Liver (tissue), 9 donors: ENCODE measurements around the gene HJV. TPM values are rescaled to one million over a fixed set of nuclear protein-coding genes. Genes with fewer than 3 reads are reported as not detected.

ENCODE experiments used
- DNase-seq: peaks from one replicate; pipeline ENCODE4 v3.0.0-alpha.2; 2017; ENCODE audit warnings: low spot score
- H3K27ac ChIP-seq, 2 donors: one replicate each; pipeline ENCODE4 v1.7.0; 2013; ENCODE audit warnings: inconsistent platforms in 2 of 2, low read length in 2 of 2, control low read depth in 1 of 2, low read depth in 1 of 2, mild to moderate bottlenecking in 1 of 2
- H3K27me3 ChIP-seq, 4 donors: one replicate each; pipeline versions ENCODE4 v1.6.1 to v1.7.0; 2013; ENCODE audit warnings: low read length in 3 of 4, inconsistent platforms in 1 of 4, mild to moderate bottlenecking in 1 of 4, moderate library complexity in 1 of 4; ENCODE audit not compliant: control insufficient read depth in 4 of 4, insufficient read depth in 4 of 4
- H3K36me3 ChIP-seq, 4 donors: one replicate each; pipeline versions ENCODE4 v1.6.1 to v1.7.0; 2013; ENCODE audit warnings: low read length in 3 of 4, mild to moderate bottlenecking in 3 of 4, low read depth in 1 of 4, moderate library complexity in 1 of 4; ENCODE audit not compliant: control insufficient read depth in 4 of 4, insufficient read depth in 3 of 4
- H3K4me1 ChIP-seq, 4 donors: one replicate each; pipeline versions ENCODE4 v1.6.1 to v1.7.0; 2013; ENCODE audit warnings: low read length in 3 of 4, mild to moderate bottlenecking in 3 of 4, moderate library complexity in 1 of 4; ENCODE audit not compliant: control insufficient read depth in 4 of 4, insufficient read depth in 4 of 4
- H3K4me3 ChIP-seq, 3 donors: one replicate each; pipeline versions ENCODE4 v1.6.1 to v1.7.0; 2013; ENCODE audit warnings: low read length in 3 of 3, control low read depth in 1 of 3, low read depth in 1 of 3, mild to moderate bottlenecking in 1 of 3
- H3K9ac ChIP-seq, 2 donors: one replicate each; pipeline ENCODE4 v1.7.0; 2013; ENCODE audit warnings: low read length in 2 of 2, mild to moderate bottlenecking in 2 of 2, moderate library complexity in 2 of 2, control low read depth in 1 of 2, low read depth in 1 of 2
- H3K9me3 ChIP-seq, 4 donors: one replicate each; pipeline versions ENCODE4 v1.6.1 to v1.7.0; 2013; ENCODE audit warnings: low read length in 3 of 4; ENCODE audit not compliant: control insufficient read depth in 4 of 4
- EGR1 ChIP-seq, 2 donors: IDR thresholded peaks; 2 replicates each; pipeline ENCODE4 v1.6.1; 2016 to 2018; ENCODE audit warnings: antibody characterized with exemption in 2 of 2, low read depth in 2 of 2
- FOXA1 ChIP-seq: IDR thresholded peaks from 2 replicates; pipeline ENCODE4 v1.6.1; 2016; ENCODE audit warnings: antibody characterized with exemption
- FOXA2 ChIP-seq: IDR thresholded peaks from 2 replicates; pipeline ENCODE4 v1.6.1; 2016; ENCODE audit warnings: antibody characterized with exemption
- GABPA ChIP-seq, 2 donors: IDR thresholded peaks in 1 of 2; conservative IDR thresholded peaks in 1 of 2; 2 replicates each; pipeline ENCODE4 v1.6.1; 2016; ENCODE audit warnings: antibody characterized with exemption in 2 of 2, mild to moderate bottlenecking in 1 of 2, moderate library complexity in 1 of 2
- HNF4A ChIP-seq, 2 donors: conservative IDR thresholded peaks; 2 replicates each; pipeline ENCODE4 v1.6.1; 2016; ENCODE audit warnings: antibody characterized with exemption in 2 of 2, mild to moderate bottlenecking in 2 of 2
- HNF4G ChIP-seq: IDR thresholded peaks from 2 replicates; pipeline ENCODE4 v1.6.1; 2016; ENCODE audit warnings: antibody characterized with exemption
- JUND ChIP-seq, 2 donors: IDR thresholded peaks; 2 replicates each; pipeline ENCODE4 v1.6.1; 2016; ENCODE audit warnings: antibody characterized with exemption in 2 of 2
- NR2F2 ChIP-seq: IDR thresholded peaks from 2 replicates; pipeline ENCODE4 v1.6.1; 2016; ENCODE audit warnings: antibody characterized with exemption
- RAD21 ChIP-seq, 2 donors: IDR thresholded peaks; 2 replicates each; pipeline ENCODE4 v1.6.1; 2016; ENCODE audit warnings: antibody characterized with exemption in 2 of 2, mild to moderate bottlenecking in 2 of 2
- RXRA ChIP-seq, 2 donors: IDR thresholded peaks; 2 replicates each; pipeline ENCODE4 v1.6.1; 2017 to 2018; ENCODE audit warnings: antibody characterized with exemption in 2 of 2, mild to moderate bottlenecking in 1 of 2
- SP1 ChIP-seq: IDR thresholded peaks from 2 replicates; pipeline ENCODE4 v1.6.1; 2018; ENCODE audit warnings: antibody characterized with exemption, mild to moderate bottlenecking
- TAF1 ChIP-seq: conservative IDR thresholded peaks from 2 replicates; pipeline ENCODE4 v1.6.1; 2016; ENCODE audit warnings: antibody characterized with exemption, mild to moderate bottlenecking
- WGBS: extraction: QIAGEN DNeasy Blood & Tissue Kit; methylation state at CpG from one replicate; pipeline ENCODE4 v1.1.7; 2013; 5-methylcytosine and 5-hydroxymethylcytosine counted together
- polyA plus RNA-seq, 2 donors: library from polyadenylated mRNA; stranded (reverse) in 1 of 2; unstranded in 1 of 2; fragments of 200-250 nt in 1 of 2; fragments of >200 nt in 1 of 2; fragmentation: Nextera tagmentation in 1 of 2; extraction: Ambion mirVana in 1 of 2; gene quantifications; one replicate each; pipeline versions ENCODE4 v1.2.1 to v1.2.3, GENCODE V29; 2013 to 2015
- total RNA-seq, 2 donors: library from RNA; depleted of rRNA; stranded (reverse); fragments of >200 nt; gene quantifications; one replicate each; pipeline ENCODE4 v1.2.3, GENCODE V29; 2014
- TF ChIP-seq, protein P1 (sequence below): IDR thresholded peaks from 2 replicates; pipeline ENCODE4 v1.6.1; 2016; ENCODE audit warnings: antibody characterized with exemption
- TF ChIP-seq, protein P2 (sequence below): fragments of 150-350 bp; IDR thresholded peaks from 2 replicates; pipeline ENCODE4 v1.5.1; 2017; ENCODE audit warnings: improper control_type of control experiment, low read depth, low read length; ENCODE audit not compliant: missing input control
- TF ChIP-seq, protein P3 (sequence below): IDR thresholded peaks from 2 replicates; pipeline ENCODE4 v1.6.1; 2016; ENCODE audit warnings: antibody characterized with exemption
- TF ChIP-seq, protein P4 (sequence below): IDR thresholded peaks from 2 replicates; pipeline ENCODE4 v1.6.1; 2016; ENCODE audit warnings: antibody characterized with exemption, mild to moderate bottlenecking
- TF ChIP-seq, protein P5 (sequence below): IDR thresholded peaks from 2 replicates; pipeline ENCODE4 v1.6.1; 2016; ENCODE audit warnings: antibody characterized with exemption
- donor health status: healthy.
- donor health status: healthy.
- donor health status: healthy.
- donor health status: healthy.
- donor health status: healthy.

HJV gene
- total and polyA plus RNA-seq, 4 donors, result 68.0 to 138 (median 97.6) TPM

DNA sequence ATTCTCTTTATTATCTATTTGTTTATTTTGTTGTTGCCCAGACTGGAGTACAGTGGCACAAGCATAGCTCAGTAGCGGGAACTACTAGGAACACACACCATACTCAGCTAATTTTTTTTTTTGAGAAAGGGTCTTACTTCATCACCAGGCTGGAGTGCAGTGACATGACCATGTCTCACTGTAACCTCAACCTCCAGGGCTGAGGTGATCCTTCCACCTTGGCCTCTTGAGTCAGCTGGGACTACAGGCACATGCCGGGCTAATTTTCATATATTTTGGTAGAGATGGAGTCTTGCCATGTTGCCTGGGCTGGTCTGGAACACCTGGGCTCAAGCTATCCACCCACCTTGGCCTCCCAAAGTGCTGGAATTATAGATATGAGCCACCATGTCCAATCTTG lies 19.8 kb downstream of the HJV start:
- no peak for DNase-seq
- H3K27me3 ChIP-seq, result no peaks in the 10 kb centered on the region
- peaks cover 8 to 32% (median 22%) of the 10 kb centered on the region in 4 donors for H3K4me1 ChIP-seq
- WGBS, result 92% methylated on average over 2 of the region's 2 CpGs
- H3K27ac ChIP-seq, result no peak overlapping the region
- H3K9me3 ChIP-seq, result no peaks in the 10 kb centered on the region
- H3K4me3 ChIP-seq, result no peak overlapping the region
- TF ChIP-seq JUND (IDR thresholded peaks at IDR 0.05) (no peak), FOXA1 (no peak), RXRA (IDR thresholded peaks at IDR 0.05) (no peak), TAF1 (no peak), SP1 (no peak), NR2F2 (no peak), RAD21 (IDR thresholded peaks at IDR 0.05) (no peak)
- TF ChIP-seq, protein P1, sequence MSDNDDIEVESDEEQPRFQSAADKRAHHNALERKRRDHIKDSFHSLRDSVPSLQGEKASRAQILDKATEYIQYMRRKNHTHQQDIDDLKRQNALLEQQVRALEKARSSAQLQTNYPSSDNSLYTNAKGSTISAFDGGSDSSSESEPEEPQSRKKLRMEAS, result no peak
- TF ChIP-seq, protein P2, sequence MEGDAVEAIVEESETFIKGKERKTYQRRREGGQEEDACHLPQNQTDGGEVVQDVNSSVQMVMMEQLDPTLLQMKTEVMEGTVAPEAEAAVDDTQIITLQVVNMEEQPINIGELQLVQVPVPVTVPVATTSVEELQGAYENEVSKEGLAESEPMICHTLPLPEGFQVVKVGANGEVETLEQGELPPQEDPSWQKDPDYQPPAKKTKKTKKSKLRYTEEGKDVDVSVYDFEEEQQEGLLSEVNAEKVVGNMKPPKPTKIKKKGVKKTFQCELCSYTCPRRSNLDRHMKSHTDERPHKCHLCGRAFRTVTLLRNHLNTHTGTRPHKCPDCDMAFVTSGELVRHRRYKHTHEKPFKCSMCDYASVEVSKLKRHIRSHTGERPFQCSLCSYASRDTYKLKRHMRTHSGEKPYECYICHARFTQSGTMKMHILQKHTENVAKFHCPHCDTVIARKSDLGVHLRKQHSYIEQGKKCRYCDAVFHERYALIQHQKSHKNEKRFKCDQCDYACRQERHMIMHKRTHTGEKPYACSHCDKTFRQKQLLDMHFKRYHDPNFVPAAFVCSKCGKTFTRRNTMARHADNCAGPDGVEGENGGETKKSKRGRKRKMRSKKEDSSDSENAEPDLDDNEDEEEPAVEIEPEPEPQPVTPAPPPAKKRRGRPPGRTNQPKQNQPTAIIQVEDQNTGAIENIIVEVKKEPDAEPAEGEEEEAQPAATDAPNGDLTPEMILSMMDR, result no peak
- TF ChIP-seq, protein P3, sequence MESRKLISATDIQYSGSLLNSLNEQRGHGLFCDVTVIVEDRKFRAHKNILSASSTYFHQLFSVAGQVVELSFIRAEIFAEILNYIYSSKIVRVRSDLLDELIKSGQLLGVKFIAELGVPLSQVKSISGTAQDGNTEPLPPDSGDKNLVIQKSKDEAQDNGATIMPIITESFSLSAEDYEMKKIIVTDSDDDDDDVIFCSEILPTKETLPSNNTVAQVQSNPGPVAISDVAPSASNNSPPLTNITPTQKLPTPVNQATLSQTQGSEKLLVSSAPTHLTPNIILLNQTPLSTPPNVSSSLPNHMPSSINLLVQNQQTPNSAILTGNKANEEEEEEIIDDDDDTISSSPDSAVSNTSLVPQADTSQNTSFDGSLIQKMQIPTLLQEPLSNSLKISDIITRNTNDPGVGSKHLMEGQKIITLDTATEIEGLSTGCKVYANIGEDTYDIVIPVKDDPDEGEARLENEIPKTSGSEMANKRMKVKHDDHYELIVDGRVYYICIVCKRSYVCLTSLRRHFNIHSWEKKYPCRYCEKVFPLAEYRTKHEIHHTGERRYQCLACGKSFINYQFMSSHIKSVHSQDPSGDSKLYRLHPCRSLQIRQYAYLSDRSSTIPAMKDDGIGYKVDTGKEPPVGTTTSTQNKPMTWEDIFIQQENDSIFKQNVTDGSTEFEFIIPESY, result no peak
- TF ChIP-seq, protein P4, sequence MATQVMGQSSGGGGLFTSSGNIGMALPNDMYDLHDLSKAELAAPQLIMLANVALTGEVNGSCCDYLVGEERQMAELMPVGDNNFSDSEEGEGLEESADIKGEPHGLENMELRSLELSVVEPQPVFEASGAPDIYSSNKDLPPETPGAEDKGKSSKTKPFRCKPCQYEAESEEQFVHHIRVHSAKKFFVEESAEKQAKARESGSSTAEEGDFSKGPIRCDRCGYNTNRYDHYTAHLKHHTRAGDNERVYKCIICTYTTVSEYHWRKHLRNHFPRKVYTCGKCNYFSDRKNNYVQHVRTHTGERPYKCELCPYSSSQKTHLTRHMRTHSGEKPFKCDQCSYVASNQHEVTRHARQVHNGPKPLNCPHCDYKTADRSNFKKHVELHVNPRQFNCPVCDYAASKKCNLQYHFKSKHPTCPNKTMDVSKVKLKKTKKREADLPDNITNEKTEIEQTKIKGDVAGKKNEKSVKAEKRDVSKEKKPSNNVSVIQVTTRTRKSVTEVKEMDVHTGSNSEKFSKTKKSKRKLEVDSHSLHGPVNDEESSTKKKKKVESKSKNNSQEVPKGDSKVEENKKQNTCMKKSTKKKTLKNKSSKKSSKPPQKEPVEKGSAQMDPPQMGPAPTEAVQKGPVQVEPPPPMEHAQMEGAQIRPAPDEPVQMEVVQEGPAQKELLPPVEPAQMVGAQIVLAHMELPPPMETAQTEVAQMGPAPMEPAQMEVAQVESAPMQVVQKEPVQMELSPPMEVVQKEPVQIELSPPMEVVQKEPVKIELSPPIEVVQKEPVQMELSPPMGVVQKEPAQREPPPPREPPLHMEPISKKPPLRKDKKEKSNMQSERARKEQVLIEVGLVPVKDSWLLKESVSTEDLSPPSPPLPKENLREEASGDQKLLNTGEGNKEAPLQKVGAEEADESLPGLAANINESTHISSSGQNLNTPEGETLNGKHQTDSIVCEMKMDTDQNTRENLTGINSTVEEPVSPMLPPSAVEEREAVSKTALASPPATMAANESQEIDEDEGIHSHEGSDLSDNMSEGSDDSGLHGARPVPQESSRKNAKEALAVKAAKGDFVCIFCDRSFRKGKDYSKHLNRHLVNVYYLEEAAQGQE, result no peak
- no peaks in the 10 kb centered on the region for H3K36me3 ChIP-seq
- no peak overlapping the region for H3K9ac ChIP-seq

DNA sequence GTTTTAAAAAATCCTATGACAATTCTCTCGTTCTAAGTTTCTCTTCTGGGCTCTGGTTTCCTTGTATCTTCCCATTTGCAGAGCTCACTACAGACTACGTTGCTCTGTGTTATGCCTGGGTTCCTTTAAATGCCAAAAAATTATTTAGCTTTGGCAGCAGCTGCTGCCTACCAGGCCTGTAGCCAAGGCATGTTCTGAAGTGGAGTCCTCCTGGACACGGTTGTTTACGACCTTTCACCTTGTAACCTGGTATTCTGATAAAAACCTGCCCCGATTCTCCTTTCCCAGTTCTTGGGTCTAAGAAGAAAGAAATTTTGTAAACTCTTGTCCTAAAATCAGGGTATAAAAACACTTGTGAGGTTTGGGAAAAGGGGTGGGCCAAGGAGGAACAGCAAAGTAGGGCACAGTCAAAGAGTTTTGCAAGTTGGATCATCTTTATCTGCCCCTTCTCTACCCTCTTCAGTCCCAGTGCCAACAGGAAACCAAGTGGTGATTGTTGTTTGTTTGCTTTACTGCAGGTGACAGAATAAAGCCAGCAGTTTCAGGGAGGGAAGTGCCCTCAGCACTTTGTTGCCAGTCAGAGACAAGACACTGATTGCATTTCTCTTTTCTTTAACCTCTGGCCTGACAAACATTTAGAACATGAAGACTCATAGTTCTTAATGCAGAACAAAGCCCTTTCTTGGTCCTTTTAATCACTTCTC lies 22.1 kb downstream of the HJV start:
- 8% methylated on average over 5 of the region's 5 CpGs for WGBS
- Histone ChIP-seq H3K9ac (peak overlapping the region in 1 of 2 donors; percentile 54), H3K36me3 (peaks cover 0 to 9% (median 4%) of the 10 kb centered on the region in 4 donors), H3K27ac (peak overlapping the region; percentile 80 to 91), H3K4me1 (peaks cover 7 to 37% (median 23%) of the 10 kb centered on the region in 4 donors), H3K9me3 (no peaks in the 10 kb centered on the region), H3K27me3 (no peaks in the 10 kb centered on the region), H3K4me3 (no peak overlapping the region)
- DNase-seq, result no peak
- TF ChIP-seq RXRA (IDR thresholded peaks at IDR 0.05), result peak; percentile 90 to 94
- peak; percentile 92 for TF ChIP-seq SP1
- TF ChIP-seq, protein P5, sequence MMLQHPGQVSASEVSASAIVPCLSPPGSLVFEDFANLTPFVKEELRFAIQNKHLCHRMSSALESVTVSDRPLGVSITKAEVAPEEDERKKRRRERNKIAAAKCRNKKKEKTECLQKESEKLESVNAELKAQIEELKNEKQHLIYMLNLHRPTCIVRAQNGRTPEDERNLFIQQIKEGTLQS, result no peak
- peak; percentile 23 to 60 for TF ChIP-seq JUND (IDR thresholded peaks at IDR 0.05)
- TF ChIP-seq GABPA (IDR thresholded peaks at IDR 0.05 in 1 of 2, conservative IDR thresholded peaks at IDR 0.05 in 1 of 2), result peak in 1 of 2 donors; percentile 63
- TF ChIP-seq HNF4G, result no peak
- TF ChIP-seq EGR1 (IDR thresholded peaks at IDR 0.05; ENCODE audit: low read depth in 2 of 2), result peak in 1 of 2 donors; percentile 39
- peak; percentile 84 for TF ChIP-seq NR2F2
- TF ChIP-seq, protein P4, result peak; percentile 74
- TF ChIP-seq TAF1, result no peak
- TF ChIP-seq FOXA2, result peak; percentile 35
- TF ChIP-seq HNF4A (conservative IDR thresholded peaks at IDR 0.05), result peak; percentile 59 to 69
- TF ChIP-seq FOXA1, result peak; percentile 16
- peak; percentile 25 to 40 for TF ChIP-seq RAD21 (IDR thresholded peaks at IDR 0.05)
